ENCODE measurements around the gene CALN1. TPM values are rescaled to one million over a fixed set of nuclear protein-coding genes. Genes with fewer than 3 reads are reported as not detected.

The CALN1 gene
- total and polyA plus RNA-seq, 3 donors from 2014 or later: 4.3 to 6.2 (median 4.4) TPM

- WGBS, 2 donors: 73 to 78% methylated on average over 2 of the region's 2 CpGs
- intact Hi-C loops (cut with DNase I; ENCODE audit: low total_unique reads): no loop called here
Observed at GRCh38 chr7:72057231-72057630, 354.9 kb downstream of the CALN1 start.

GRCh38 chr7:72055426-72055825 lies 356.7 kb downstream of the CALN1 start:
- no peak for DNase-seq
- WGBS, 2 donors: 69 to 79% methylated on average over 2 of the region's 2 CpGs
- Histone ChIP-seq H3K27me3 (no peaks in the 10 kb centered on the region), H3K36me3 (ENCODE audit: low read depth, missing control alignments) (no peaks in the 10 kb centered on the region), H3K27ac (no peak overlapping the region), H3K9me3 (no peaks in the 10 kb centered on the region), H3K4me1 (no peaks in the 10 kb centered on the region), H3K4me3 (no peak overlapping the region)
- TF ChIP-seq CTCF (IDR thresholded peaks at IDR 0.05) (no peak), POLR2A (IDR thresholded peaks at IDR 0.05) (no peak)
- intact Hi-C loops (cut with DNase I; ENCODE audit: low total_unique reads): no loop called here

More at GRCh38 chr7:72057231-72057630, 354.9 kb downstream of the CALN1 start:
- H3K4me1 ChIP-seq: no peaks in the 10 kb centered on the region
- no peak overlapping the region for H3K4me3 ChIP-seq
- H3K36me3 ChIP-seq (ENCODE audit: low read depth, missing control alignments): no peaks in the 10 kb centered on the region
- DNase-seq: no peak
- no peaks in the 10 kb centered on the region for H3K9me3 ChIP-seq
- no peak overlapping the region for H3K27ac ChIP-seq
- H3K27me3 ChIP-seq: no peaks in the 10 kb centered on the region
- no peak for TF ChIP-seq CTCF (IDR thresholded peaks at IDR 0.05)

- TF ChIP-seq POLR2A (IDR thresholded peaks at IDR 0.05) (no peak), CTCF (IDR thresholded peaks at IDR 0.05) (no peak)
- 83 to 88% methylated on average over 4 of the region's 4 CpGs for WGBS, 2 donors
- no peaks in the 10 kb centered on the region for H3K36me3 ChIP-seq (ENCODE audit: low read depth, missing control alignments)
- H3K27ac ChIP-seq: no peak overlapping the region
- H3K4me3 ChIP-seq: no peak overlapping the region
- no peaks in the 10 kb centered on the region for H3K27me3 ChIP-seq
- H3K4me1 ChIP-seq: no peaks in the 10 kb centered on the region
- DNase-seq: no peak
- intact Hi-C loops (cut with DNase I; ENCODE audit: low total_unique reads): no loop called here
- no peaks in the 10 kb centered on the region for H3K9me3 ChIP-seq
Observed at GRCh38 chr7:72053292-72053691, 358.8 kb downstream of the CALN1 start.

GRCh38 chr7:72048420-72048819 lies 363.7 kb downstream of the CALN1 start:
- intact Hi-C loops (cut with DNase I; ENCODE audit: low total_unique reads): loop anchor here (10.0 kb wide), 1 partner anchor 156 kb away; no protein-coding TSS in a partner anchor
- TF ChIP-seq CTCF (IDR thresholded peaks at IDR 0.05) (no peak), POLR2A (IDR thresholded peaks at IDR 0.05) (no peak)
- H3K4me3 ChIP-seq: no peak overlapping the region
- H3K27ac ChIP-seq: no peak overlapping the region
- no peaks in the 10 kb centered on the region for H3K27me3 ChIP-seq
- H3K36me3 ChIP-seq (ENCODE audit: low read depth, missing control alignments): no peaks in the 10 kb centered on the region
- no peak for DNase-seq
- H3K9me3 ChIP-seq: no peaks in the 10 kb centered on the region
- H3K4me1 ChIP-seq: no peaks in the 10 kb centered on the region

- DNase-seq: no peak
- no peaks in the 10 kb centered on the region for H3K36me3 ChIP-seq (ENCODE audit: low read depth, missing control alignments)
- no peak for TF ChIP-seq POLR2A (IDR thresholded peaks at IDR 0.05)
- no peak for TF ChIP-seq CTCF (IDR thresholded peaks at IDR 0.05)
- H3K27me3 ChIP-seq: no peaks in the 10 kb centered on the region
- 57 to 67% methylated on average over 3 of the region's 3 CpGs for WGBS, 2 donors
- intact Hi-C loops (cut with DNase I; ENCODE audit: low total_unique reads): loop anchor here (10.0 kb wide), 1 partner anchor 162 kb away; no protein-coding TSS in a partner anchor
- H3K4me1 ChIP-seq: no peaks in the 10 kb centered on the region
- no peak overlapping the region for H3K27ac ChIP-seq
- no peaks in the 10 kb centered on the region for H3K9me3 ChIP-seq
- no peak overlapping the region for H3K4me3 ChIP-seq
Observed at GRCh38 chr7:72042855-72043254, 369.3 kb downstream of the CALN1 start.
